ENCODE results near the gene LSM2.

- TF ChIP-seq POLR2A (IDR thresholded peaks at IDR 0.05) (peak; percentile 85 to 100 (median 100)), POLR2AphosphoS5 (IDR thresholded peaks at IDR 0.05) (peak; percentile 98 to 100), CTCF (IDR thresholded peaks at IDR 0.05) (peak in 2 of 6 experiments; percentile 21 to 25), EP300 (IDR thresholded peaks at IDR 0.05) (peak in 1 of 4 donors; percentile 82)
Measured at GRCh38 chr6:31827286-31828079, 20.7 kb upstream of the LSM2 start, which contains the start of gene HSPA1B.

All from upper lobe of left lung (tissue), 4 donors.